MV-4-11 (cell line): ENCODE measurements around the gene CAMK2B.
A peak's percentile ranks its signal among the peaks of the same experiment; 100 is the strongest.

Experiments used
- DNase-seq: peaks from one replicate; lab custom pipeline; 2025; lab: John Stamatoyannopoulos, UW

CAMK2B gene

GRCh38 chr7:44286618-44287487, 38.5 kb downstream of the CAMK2B start:
- no peak for DNase-seq

- no peak for DNase-seq
Measured at GRCh38 chr7:44286182-44286617, 39.2 kb downstream of the CAMK2B start.

- no peak for DNase-seq
Measured at GRCh38 chr7:44285561-44285960, 39.8 kb downstream of the CAMK2B start.

GRCh38 chr7:44284881-44285541, 40.4 kb downstream of the CAMK2B start:
- DNase-seq: no peak

GRCh38 chr7:44284216-44284615, 41.2 kb downstream of the CAMK2B start:
- DNase-seq: peak; percentile 65

GRCh38 chr7:44283381-44284211, 41.8 kb downstream of the CAMK2B start:
- no peak for DNase-seq

- no peak for DNase-seq
Measured at GRCh38 chr7:44282601-44283171, 42.7 kb downstream of the CAMK2B start.

- DNase-seq: no peak
Measured at GRCh38 chr7:44281811-44282600, 43.4 kb downstream of the CAMK2B start.

- no peak for DNase-seq
Measured at GRCh38 chr7:44280993-44281721, 44.2 kb downstream of the CAMK2B start.

GRCh38 chr7:44280636-44280992, 44.8 kb downstream of the CAMK2B start:
- no peak for DNase-seq

GRCh38 chr7:44279731-44280505, 45.5 kb downstream of the CAMK2B start:
- no peak for DNase-seq

- DNase-seq: no peak
Measured at GRCh38 chr7:44279286-44279685, 46.1 kb downstream of the CAMK2B start.

GRCh38 chr7:44278451-44279161, 46.8 kb downstream of the CAMK2B start:
- DNase-seq: no peak

- DNase-seq: no peak
Measured at GRCh38 chr7:44277851-44278250, 47.5 kb downstream of the CAMK2B start.

- DNase-seq: no peak
Measured at GRCh38 chr7:44277391-44277790, 48.0 kb downstream of the CAMK2B start.

GRCh38 chr7:44276571-44277221, 48.7 kb downstream of the CAMK2B start:
- no peak for DNase-seq

- DNase-seq: no peak
Measured at GRCh38 chr7:44275957-44276570, 49.3 kb downstream of the CAMK2B start.

GRCh38 chr7:44275146-44275545, 50.2 kb downstream of the CAMK2B start:
- DNase-seq: no peak
